Measurements from ENCODE around the gene PITRM1. TPM values are rescaled to one million over a fixed set of nuclear protein-coding genes. Genes with fewer than 3 reads are reported as not detected.
"Not testable (repeated sequence)": the region's sequence is repeated elsewhere in the genome, so short reads cannot be mapped to it uniquely, and the experiment has no call there.

PITRM1 gene
- total RNA-seq, 4 donors from 2014 or later = 45.5 to 62.8 (median 52.2) TPM

DNA sequence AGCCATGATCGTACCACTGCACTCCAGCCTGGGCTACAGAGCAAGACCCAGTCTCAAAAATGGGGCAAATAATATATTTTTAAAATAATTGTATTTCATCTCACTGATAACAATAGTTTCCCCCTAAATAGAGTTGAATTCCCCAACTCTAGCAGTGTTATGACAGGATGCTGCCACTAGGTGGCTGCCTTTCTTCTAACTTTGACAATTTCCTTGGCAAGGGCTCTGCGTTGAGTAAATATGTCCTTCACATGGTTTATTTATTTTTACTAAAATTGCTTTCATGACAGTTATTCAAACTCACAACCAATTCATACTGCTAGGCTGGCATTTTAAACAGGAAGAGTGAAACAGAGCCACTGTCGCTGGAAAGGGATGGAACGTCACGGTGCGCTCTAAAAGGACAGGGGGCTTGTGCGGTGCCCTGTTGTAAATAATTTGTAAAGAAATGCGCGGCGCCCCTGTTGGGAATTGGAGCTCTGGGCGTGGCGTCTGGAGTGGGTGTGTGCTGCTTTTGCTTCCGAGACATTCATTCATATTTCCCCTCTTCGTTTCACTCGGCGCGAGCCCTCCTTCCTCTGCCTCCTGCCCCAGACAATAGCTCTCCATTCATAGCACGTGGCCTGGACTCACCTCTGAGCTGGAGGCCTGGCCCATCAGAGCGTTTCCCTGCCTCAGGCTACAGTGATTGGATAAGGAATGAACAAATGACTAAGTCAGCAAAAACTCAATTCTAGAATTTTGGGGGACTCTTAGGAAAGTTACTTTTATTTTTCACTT lies 20.5 kb upstream of the PITRM1 start:
- H3K4me3 ChIP-seq (ENCODE audit: low read depth, poor library complexity, severe bottlenecking) = no peak overlapping the region
- 21 to 35% methylated on average over 19 of the region's 19 CpGs for WGBS, 2 donors
- intact Hi-C loops (cut with DNase I; ENCODE audit: low total_unique reads) = loop anchor here (10.0 kb wide), 1 partner anchor 1582 kb away; no protein-coding TSS in a partner anchor
- TF ChIP-seq POLR2A (IDR thresholded peaks at IDR 0.05) = no peak
- TF ChIP-seq, protein P1, sequence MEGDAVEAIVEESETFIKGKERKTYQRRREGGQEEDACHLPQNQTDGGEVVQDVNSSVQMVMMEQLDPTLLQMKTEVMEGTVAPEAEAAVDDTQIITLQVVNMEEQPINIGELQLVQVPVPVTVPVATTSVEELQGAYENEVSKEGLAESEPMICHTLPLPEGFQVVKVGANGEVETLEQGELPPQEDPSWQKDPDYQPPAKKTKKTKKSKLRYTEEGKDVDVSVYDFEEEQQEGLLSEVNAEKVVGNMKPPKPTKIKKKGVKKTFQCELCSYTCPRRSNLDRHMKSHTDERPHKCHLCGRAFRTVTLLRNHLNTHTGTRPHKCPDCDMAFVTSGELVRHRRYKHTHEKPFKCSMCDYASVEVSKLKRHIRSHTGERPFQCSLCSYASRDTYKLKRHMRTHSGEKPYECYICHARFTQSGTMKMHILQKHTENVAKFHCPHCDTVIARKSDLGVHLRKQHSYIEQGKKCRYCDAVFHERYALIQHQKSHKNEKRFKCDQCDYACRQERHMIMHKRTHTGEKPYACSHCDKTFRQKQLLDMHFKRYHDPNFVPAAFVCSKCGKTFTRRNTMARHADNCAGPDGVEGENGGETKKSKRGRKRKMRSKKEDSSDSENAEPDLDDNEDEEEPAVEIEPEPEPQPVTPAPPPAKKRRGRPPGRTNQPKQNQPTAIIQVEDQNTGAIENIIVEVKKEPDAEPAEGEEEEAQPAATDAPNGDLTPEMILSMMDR (IDR thresholded peaks at IDR 0.05) = peak in 1 of 3 donors; percentile 75
- peak; percentile 67 to 86 for DNase-seq (ENCODE audit: low spot score in 2 of 2)

DNA sequence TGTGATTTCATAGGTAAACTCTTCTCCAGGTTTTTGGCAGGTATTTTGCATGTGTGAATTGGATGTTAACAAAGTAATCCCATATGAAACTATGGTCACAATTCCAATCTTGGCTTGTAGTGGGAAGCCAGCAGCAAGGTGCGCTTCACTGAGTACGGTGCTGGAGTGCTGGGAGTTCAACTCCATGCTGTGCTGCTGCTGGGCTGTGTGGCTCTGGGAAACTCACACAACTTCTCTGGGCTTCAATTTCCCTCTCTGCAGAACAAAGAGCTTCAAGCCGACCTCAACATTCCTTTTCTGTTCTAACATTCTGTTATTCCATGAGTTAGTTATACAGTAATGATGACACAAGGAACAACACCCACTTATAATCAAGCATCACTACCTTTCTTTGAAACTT lies 18.2 kb upstream of the PITRM1 start:
- DNase-seq (ENCODE audit: low spot score in 2 of 2) = peak in 1 of 2 donors; percentile 32
- no peak for TF ChIP-seq POLR2A (IDR thresholded peaks at IDR 0.05)
- TF ChIP-seq, protein P1 (IDR thresholded peaks at IDR 0.05) = no peak
- intact Hi-C loops (cut with DNase I; ENCODE audit: low total_unique reads) = loop anchor here (10.0 kb wide), 1 partner anchor 1584 kb away; no protein-coding TSS in a partner anchor
- no peak overlapping the region for H3K4me3 ChIP-seq (ENCODE audit: low read depth, poor library complexity, severe bottlenecking)
- 90 to 94% methylated on average over 3 of the region's 3 CpGs for WGBS, 2 donors

DNA sequence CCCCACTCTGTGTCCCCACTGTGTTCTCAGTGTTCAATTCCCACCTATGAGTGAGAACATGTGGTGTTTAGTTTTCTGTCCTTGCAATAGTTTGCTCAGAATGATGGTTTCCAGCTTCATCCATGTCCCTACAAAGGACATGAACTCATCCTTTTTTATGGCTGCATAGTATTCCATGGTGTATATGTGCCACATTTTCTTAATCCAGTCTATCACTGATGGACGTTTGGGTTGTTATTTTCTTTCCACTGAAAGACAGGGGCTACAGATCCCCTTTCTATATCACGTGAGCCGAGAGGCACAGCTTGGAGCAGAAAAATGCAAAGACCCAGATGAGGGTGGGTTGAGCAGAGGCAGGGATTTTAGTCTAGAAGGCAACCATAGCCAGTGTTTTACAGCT lies 14.6 kb upstream of the PITRM1 start:
- intact Hi-C loops (cut with DNase I; ENCODE audit: low total_unique reads); H3K4me3 ChIP-seq (ENCODE audit: low read depth, poor library complexity, severe bottlenecking); DNase-seq (ENCODE audit: low spot score in 2 of 2): not testable (repeated sequence)
- 87 to 91% methylated on average over 3 of the region's 3 CpGs for WGBS, 2 donors

DNA sequence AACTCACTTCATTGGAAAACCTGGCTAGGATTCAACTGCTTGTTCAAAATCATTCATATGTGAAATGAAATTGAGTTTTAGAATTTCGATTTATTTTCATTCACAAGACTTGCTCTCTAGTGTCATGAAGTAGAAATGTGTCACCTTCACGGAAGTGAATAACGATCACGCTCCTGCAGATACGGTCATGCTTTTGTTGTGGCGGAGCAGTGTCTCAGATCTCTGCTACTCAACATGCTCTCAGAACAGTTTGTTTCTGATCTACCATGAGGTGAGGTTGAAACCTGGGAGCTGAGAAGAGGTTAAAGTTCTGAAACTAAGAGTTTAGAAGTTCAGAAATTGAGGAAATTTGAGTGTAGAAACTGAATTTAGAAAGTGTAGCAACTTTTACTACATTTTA lies 13.8 kb upstream of the PITRM1 start:
- H3K4me3 ChIP-seq (ENCODE audit: low read depth, poor library complexity, severe bottlenecking) = no peak overlapping the region
- DNase-seq (ENCODE audit: low spot score in 2 of 2) = no peak
- 90 to 92% methylated on average over 6 of the region's 6 CpGs for WGBS, 2 donors
- TF ChIP-seq POLR2A (IDR thresholded peaks at IDR 0.05) = no peak
- TF ChIP-seq, protein P1 (IDR thresholded peaks at IDR 0.05) = no peak
- intact Hi-C loops (cut with DNase I; ENCODE audit: low total_unique reads) = no loop called here

DNA sequence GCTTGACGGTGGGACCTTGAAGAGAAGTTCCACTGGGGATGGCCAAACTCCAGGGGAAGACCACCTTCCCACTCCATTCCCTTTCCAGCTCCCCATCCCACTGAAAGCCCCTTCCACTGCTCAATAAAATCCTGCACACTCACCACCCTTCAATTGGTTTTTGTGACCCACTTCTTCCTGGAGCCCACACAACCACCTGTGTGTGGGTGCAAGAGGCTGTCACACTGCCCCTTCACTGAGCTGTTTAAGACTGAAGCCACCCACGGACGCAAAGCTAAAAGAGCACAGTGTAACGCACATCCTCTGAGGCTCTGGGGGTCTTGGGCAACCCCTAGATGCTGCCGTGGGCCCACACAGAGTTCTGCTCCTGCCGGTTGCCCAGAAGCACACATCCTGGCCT lies 12.8 kb upstream of the PITRM1 start:
- DNase-seq (ENCODE audit: low spot score in 2 of 2) = peak in 1 of 2 donors; percentile 9
- TF ChIP-seq POLR2A (IDR thresholded peaks at IDR 0.05) = no peak
- TF ChIP-seq, protein P1 (IDR thresholded peaks at IDR 0.05) = no peak
- intact Hi-C loops (cut with DNase I; ENCODE audit: low total_unique reads) = no loop called here
- H3K4me3 ChIP-seq (ENCODE audit: low read depth, poor library complexity, severe bottlenecking) = no peak overlapping the region
- 87 to 96% methylated on average over 6 of the region's 6 CpGs for WGBS, 2 donors

DNA sequence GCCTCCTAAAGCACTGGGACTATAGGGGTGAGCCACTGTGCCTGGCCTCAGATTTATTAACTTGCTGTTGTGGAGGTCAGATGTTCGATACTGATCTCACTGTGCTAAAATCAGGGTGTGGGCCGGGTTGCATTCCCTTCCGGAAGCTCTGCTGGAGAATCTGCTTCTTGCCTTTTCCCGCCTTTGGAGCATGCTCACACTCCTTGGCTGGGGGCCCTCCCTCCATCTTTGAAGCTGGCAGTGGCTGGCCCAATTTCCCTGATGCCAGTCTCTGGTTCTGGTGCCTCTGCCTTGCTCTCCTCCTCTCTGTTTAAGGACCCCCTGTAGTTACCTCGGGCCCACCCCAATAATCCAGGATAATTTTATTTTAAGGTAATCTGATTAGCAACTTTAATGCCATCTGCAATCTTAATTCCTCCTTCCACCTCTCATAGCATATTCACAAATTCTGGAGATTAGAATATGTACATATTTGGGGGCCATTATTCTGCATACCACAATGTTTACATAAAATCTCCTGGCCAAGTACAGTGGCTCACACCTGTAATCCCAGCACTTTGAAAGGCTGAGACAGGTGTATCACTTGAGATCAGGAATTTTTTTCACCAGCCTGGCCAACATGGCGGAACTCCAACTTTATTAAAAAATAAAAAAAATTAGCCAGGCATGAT lies 7.9 kb upstream of the PITRM1 start:
- 70 to 85% methylated on average over 6 of the region's 6 CpGs for WGBS, 2 donors
- peak in 1 of 2 donors; percentile 63 for DNase-seq (ENCODE audit: low spot score in 2 of 2)
- intact Hi-C loops (cut with DNase I; ENCODE audit: low total_unique reads) = no loop called here
- no peak overlapping the region for H3K4me3 ChIP-seq (ENCODE audit: low read depth, poor library complexity, severe bottlenecking)
- no peak for TF ChIP-seq POLR2A (IDR thresholded peaks at IDR 0.05)
- TF ChIP-seq, protein P1 (IDR thresholded peaks at IDR 0.05) = no peak

All from lower leg skin (tissue), 4 donors.